Gastrocnemius medialis (tissue), 4 donors: ENCODE results near the gene STX8. TPM values are rescaled to one million over a fixed set of nuclear protein-coding genes. Genes with fewer than 3 reads are reported as not detected.

Experiments
- ATAC-seq, 2 donors: fragments of 150-250 bp; one replicate each; pipeline ENCODE4 v1.9.1; 2016
- DNase-seq, 2 donors: peaks; one replicate each; pipeline ENCODE4 v3.0.0-alpha.2; 2019
- H3K27ac ChIP-seq, 4 donors: fragments of 200-600 bp; sonication (generic); 1 replicate in 1 of 4; 2 replicates in 3 of 4; pipeline ENCODE4 v1.5.1; 2016 to 2018; ENCODE audit warnings: mild to moderate bottlenecking in 2 of 4, moderate library complexity in 1 of 4
- H3K27me3 ChIP-seq, 3 donors: fragments of 200-600 bp; sonication (generic) in 2 of 3; 1 replicate in 1 of 3; 2 replicates in 2 of 3; pipeline versions ENCODE4 v1.5.1 to v1.6.0; 2016 to 2019; ENCODE audit warnings: mild to moderate bottlenecking in 1 of 3, moderate library complexity in 1 of 3
- H3K36me3 ChIP-seq, 2 donors: fragments of 200-600 bp; sonication (generic) in 1 of 2; one replicate each; pipeline ENCODE4 v1.5.1; 2017 to 2018
- H3K4me1 ChIP-seq, 2 donors: fragments of 200-600 bp; sonication (generic) in 1 of 2; one replicate each; pipeline ENCODE4 v1.5.1; 2016 to 2017; ENCODE audit warnings: mild to moderate bottlenecking in 2 of 2
- H3K4me3 ChIP-seq, 4 donors: fragments of 200-600 bp; sonication (generic) in 3 of 4; 1 replicate in 1 of 4; 2 replicates in 3 of 4; pipeline ENCODE4 v1.5.1; 2016 to 2019; ENCODE audit warnings: mild to moderate bottlenecking in 2 of 4
- H3K9me3 ChIP-seq, 3 donors: fragments of 200-600 bp; sonication (generic) in 2 of 3; 1 replicate in 1 of 3; 2 replicates in 2 of 3; pipeline ENCODE4 v1.5.1; 2016 to 2019
- POLR2A ChIP-seq, 2 donors: fragments of 450-650 bp; IDR thresholded peaks; one replicate each; pipeline ENCODE4 v1.6.1; 2017; ENCODE audit warnings: antibody characterized with exemption in 2 of 2, mild to moderate bottlenecking in 2 of 2, moderate library complexity in 2 of 2
- in situ Hi-C, 4 donors: fragments of 200-750 bp; cut with MboI; loops; one replicate each; pipeline versions ENCODE4 v1.15.0 to v1.8.0; 2017; ENCODE audit warnings: low sequenced_read_pairs in 4 of 4
- intact Hi-C: fragments of 100-400 bp; cut with DNase I; formaldehyde crosslinking; loops from one replicate; pipeline ENCODE4 v1.15.1; 2023; ENCODE audit warnings: low total_unique reads
- total RNA-seq, 4 donors: library from RNA; depleted of rRNA; stranded (reverse); fragments of >200 nt; gene quantifications; one replicate each; pipeline versions ENCODE4 v1.1.0 to v1.2.3, GENCODE V29; 2016
- TF ChIP-seq, protein P1 (sequence below), 5 experiments: fragments of 450-650 bp in 3 of 5; fragments of 200-600 bp in 2 of 5; sonication (generic) in 2 of 5; IDR thresholded peaks in 4 of 5; conservative IDR thresholded peaks in 1 of 5; 1 replicate in 4 of 5; 2 replicates in 1 of 5; pipeline ENCODE4 v1.5.1; 2016 to 2019; ENCODE audit warnings: antibody characterized with exemption in 5 of 5, mild to moderate bottlenecking in 3 of 5, moderate library complexity in 3 of 5

STX8 gene
- total RNA-seq, 4 donors from 2014 or later: 39.1 to 67.7 (median 58.2) TPM

DNA sequence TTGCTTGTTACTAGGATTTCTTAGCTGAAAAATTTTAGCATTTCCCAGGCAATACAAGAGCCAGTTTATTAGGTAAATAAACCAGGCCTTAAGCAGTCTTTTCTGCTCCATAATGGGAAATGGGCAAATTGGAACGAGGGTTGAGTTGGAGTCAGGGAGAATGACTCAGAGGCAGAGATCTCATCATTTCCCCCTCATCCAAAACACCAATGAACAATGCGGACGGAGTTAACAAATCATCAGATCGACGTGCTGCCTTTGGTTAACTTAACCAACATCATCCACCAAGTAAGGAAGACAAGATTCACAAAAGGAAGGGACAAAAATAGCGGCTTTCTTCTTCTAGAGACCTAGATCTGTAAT lies 243.5 kb downstream of the STX8 start:
- ATAC-seq: no peak
- Histone ChIP-seq H3K4me1 (peaks cover 6 to 23% of the 10 kb centered on the region in 2 donors), H3K27ac (no peak overlapping the region), H3K9me3 (peaks cover 0 to 3% (median 0%) of the 10 kb centered on the region in 3 donors), H3K27me3 (no peaks in the 10 kb centered on the region), H3K4me3 (no peak overlapping the region), H3K36me3 (no peaks in the 10 kb centered on the region)
- in situ Hi-C loops: no loop called here
- DNase-seq: no peak
- intact Hi-C loops: no loop called here
- TF ChIP-seq POLR2A (IDR thresholded peaks at IDR 0.05): no peak
- TF ChIP-seq, protein P1, sequence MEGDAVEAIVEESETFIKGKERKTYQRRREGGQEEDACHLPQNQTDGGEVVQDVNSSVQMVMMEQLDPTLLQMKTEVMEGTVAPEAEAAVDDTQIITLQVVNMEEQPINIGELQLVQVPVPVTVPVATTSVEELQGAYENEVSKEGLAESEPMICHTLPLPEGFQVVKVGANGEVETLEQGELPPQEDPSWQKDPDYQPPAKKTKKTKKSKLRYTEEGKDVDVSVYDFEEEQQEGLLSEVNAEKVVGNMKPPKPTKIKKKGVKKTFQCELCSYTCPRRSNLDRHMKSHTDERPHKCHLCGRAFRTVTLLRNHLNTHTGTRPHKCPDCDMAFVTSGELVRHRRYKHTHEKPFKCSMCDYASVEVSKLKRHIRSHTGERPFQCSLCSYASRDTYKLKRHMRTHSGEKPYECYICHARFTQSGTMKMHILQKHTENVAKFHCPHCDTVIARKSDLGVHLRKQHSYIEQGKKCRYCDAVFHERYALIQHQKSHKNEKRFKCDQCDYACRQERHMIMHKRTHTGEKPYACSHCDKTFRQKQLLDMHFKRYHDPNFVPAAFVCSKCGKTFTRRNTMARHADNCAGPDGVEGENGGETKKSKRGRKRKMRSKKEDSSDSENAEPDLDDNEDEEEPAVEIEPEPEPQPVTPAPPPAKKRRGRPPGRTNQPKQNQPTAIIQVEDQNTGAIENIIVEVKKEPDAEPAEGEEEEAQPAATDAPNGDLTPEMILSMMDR (IDR thresholded peaks at IDR 0.05 in 4 of 5, conservative IDR thresholded peaks at IDR 0.05 in 1 of 5): no peak

DNA sequence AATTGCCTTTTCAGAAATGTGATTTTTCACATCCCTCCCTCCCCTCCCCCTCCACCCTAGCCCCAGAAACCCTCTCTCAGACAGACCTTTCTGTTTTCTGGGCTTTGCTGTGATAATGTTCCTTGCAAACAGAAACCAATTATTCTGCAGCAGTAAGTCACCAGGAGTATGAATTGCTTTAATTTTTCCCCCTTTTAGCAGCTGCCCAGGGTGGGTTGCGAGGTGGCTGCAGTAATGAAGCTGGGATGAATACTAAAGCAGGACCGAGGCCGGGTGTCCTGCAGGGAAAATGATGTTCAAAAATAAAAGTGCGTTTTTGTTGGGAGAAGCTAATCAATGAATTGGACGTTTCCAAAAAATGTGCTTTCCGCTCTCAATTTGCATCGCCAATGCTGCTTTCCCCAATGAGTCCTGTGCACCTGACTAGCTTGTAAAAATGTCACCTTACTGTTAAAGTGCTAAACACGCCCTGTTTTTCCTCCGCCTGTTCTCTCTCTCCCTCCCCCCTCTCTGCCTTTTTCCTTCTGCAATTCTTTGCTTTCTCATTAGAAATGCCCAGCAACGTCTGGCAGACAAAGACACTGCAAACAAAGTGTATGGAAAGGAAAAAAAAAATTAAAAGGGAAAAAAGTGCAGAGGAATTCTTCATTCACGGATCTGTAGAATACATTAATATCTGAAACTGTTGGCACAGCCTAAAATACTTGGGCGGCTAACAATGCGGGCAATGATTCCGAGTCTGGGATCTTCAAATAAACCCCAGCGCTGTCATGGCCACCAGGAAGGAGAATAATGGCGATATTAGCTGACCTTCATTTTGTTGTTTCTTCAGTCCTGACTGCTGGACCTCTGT lies 244.1 kb downstream of the STX8 start:
- intact Hi-C loops: no loop called here
- DNase-seq: no peak
- TF ChIP-seq POLR2A (IDR thresholded peaks at IDR 0.05): no peak
- TF ChIP-seq, protein P1 (IDR thresholded peaks at IDR 0.05 in 4 of 5, conservative IDR thresholded peaks at IDR 0.05 in 1 of 5): no peak
- Histone ChIP-seq H3K27me3 (no peaks in the 10 kb centered on the region), H3K4me1 (peaks cover 6 to 23% of the 10 kb centered on the region in 2 donors), H3K9me3 (peaks cover 0 to 3% (median 0%) of the 10 kb centered on the region in 3 donors), H3K4me3 (no peak overlapping the region), H3K27ac (no peak overlapping the region), H3K36me3 (no peaks in the 10 kb centered on the region)
- no peak for ATAC-seq
- in situ Hi-C loops: no loop called here

DNA sequence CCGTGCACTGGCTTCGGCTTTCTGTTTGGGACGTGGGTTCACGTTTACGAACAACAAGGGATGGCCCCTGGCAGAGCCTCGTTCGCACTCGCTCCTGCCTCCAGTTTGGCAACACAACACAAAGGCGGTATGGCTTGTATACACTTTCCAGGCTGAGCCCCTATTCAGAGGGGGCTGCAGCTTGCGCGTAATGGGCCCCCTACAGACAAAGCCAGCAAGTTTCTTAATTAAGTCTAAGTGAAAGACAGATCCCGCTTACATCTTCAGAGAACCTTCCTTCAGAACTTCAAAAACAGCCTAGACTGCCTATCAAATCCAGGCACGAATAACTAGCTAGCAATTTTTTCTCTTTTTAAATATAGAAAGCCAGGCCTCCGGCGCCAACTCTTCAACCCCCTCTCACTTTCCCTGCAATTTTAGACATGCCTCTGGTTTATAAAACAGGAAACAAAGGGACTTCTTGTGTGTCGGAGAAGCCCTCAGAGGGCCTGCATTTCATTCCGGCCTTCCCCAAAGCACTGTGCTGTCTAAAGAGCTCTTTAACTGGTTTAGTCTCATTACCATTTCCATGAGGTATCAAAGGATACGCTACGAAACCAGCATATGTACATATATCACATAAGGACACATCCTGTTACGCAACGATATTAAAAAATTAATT lies 244.9 kb downstream of the STX8 start:
- Histone ChIP-seq H3K27ac (no peak overlapping the region), H3K4me3 (no peak overlapping the region), H3K9me3 (peaks cover 0 to 3% (median 0%) of the 10 kb centered on the region in 3 donors), H3K27me3 (no peaks in the 10 kb centered on the region), H3K4me1 (peaks cover 6 to 24% of the 10 kb centered on the region in 2 donors), H3K36me3 (no peaks in the 10 kb centered on the region)
- DNase-seq: no peak
- in situ Hi-C loops (no loop called here), intact Hi-C loops (no loop called here)
- ATAC-seq: no peak
- no peak for TF ChIP-seq POLR2A (IDR thresholded peaks at IDR 0.05)
- TF ChIP-seq, protein P1 (IDR thresholded peaks at IDR 0.05 in 4 of 5, conservative IDR thresholded peaks at IDR 0.05 in 1 of 5): no peak

DNA sequence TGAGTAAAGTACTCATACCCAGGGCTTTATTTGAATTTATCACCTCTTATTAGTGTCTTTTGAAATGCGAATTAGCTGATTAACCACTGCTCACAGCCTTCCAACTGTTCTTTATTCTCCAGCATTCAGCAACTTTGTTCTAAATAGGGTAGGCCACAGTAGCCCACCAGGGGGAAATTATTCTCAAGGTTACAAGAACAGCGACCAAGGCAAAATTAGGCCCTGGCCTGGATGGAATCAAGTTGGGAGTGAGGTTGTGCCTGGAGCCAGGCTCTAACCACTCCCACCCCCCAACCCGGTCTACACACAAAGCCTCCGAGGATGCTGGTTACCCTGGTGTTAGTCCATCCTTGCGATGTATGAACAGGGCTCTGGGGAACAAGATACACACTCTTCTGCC lies 245.5 kb downstream of the STX8 start:
- DNase-seq: no peak
- Histone ChIP-seq H3K27ac (peak overlapping the region in 1 of 4 donors; percentile 74), H3K9me3 (peaks cover 0 to 2% (median 0%) of the 10 kb centered on the region in 3 donors), H3K4me3 (no peak overlapping the region), H3K4me1 (peaks cover 6 to 30% of the 10 kb centered on the region in 2 donors), H3K36me3 (no peaks in the 10 kb centered on the region), H3K27me3 (no peaks in the 10 kb centered on the region)
- TF ChIP-seq, protein P1 (IDR thresholded peaks at IDR 0.05 in 4 of 5, conservative IDR thresholded peaks at IDR 0.05 in 1 of 5): no peak
- TF ChIP-seq POLR2A (IDR thresholded peaks at IDR 0.05): no peak
- intact Hi-C loops: no loop called here
- ATAC-seq: no peak
- in situ Hi-C loops: no loop called here
